T-helper 1 cell (primary cell): ENCODE measurements around the gene ELMO3.

Experiments used
- DNase-seq, 5 donors: peaks; one replicate each; pipeline ENCODE4 v3.0.0-alpha.2; 2012 to 2020
- total RNA-seq, 4 donors: gene quantifications; one replicate each; lab custom pipeline; 2026; lab: John Stamatoyannopoulos, UW

Gene ELMO3, protein sequence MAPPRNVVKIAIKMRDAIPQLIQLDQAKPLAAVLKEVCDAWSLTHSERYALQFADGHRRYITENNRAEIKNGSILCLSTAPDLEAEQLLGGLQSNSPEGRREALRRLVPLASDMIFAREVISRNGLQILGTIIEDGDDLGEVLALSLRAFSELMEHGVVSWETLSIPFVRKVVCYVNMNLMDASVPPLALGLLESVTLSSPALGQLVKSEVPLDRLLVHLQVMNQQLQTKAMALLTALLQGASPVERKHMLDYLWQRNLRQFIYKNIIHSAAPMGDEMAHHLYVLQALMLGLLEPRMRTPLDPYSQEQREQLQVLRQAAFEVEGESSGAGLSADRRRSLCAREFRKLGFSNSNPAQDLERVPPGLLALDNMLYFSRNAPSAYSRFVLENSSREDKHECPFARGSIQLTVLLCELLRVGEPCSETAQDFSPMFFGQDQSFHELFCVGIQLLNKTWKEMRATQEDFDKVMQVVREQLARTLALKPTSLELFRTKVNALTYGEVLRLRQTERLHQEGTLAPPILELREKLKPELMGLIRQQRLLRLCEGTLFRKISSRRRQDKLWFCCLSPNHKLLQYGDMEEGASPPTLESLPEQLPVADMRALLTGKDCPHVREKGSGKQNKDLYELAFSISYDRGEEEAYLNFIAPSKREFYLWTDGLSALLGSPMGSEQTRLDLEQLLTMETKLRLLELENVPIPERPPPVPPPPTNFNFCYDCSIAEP
- total RNA-seq, result 3.3 to 5.2 (median 4.8) reads per million in 4 donors

- DNase-seq, result no peak
Observed at GRCh38 chr16:67199011-67199807, at the start of gene ELMO3. Gene ELMO3, plus strand, starts transcription at chr16:67199131. Its CDS starts 196 bp downstream, at chr16:67199327.

DNA sequence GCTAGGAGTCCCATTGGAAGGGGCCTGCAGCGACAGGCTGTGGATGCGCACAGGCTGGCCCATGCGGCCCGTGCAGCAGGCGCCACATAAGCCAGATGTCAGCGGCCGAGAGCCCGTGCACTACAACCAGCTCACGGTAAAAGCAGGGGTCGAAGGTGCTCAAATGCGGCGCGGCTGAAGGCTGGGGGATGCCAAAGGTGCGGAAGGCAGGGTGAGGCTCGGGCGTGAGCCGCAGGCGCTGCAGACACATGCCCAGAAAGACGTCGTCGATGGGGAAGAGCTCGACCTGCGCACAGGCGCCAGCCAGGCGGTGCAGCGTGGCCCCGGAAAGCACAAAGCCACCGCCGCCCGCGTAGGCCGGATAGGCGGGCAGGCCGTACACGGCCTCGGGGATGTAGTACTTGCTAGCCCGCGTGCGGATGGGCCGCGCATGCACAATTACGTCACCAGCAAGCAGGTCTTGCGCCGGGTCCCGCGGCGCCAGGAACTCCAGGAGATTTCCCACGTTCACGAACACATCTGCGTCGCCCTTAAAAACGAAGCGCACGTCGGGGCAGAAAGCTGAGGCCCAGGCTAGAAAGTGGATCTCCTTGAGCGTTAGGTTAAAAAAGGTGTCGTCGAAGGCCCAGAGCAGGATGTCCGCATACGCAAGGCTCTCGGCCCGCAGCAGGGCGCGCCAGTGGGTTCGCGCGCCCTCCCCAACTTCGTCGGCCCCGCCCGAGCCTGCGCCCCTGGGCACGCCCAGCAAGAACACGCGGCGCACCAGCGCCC is 49.5 kb upstream of the ELMO3 start:
- no peak for DNase-seq

- peak in 2 of 5 donors; percentile 34 to 71 for DNase-seq
Observed at GRCh38 chr16:67150047-67150832, 48.7 kb upstream of the ELMO3 start.

- peak in 1 of 5 donors; percentile 70 for DNase-seq
Observed at GRCh38 chr16:67150833-67151396, 48.0 kb upstream of the ELMO3 start, which contains the start of gene B3GNT9. Gene B3GNT9, minus strand, starts transcription at chr16:67150998. Its CDS starts 513 bp downstream, at chr16:67150485.

- DNase-seq, result no peak
Observed at GRCh38 chr16:67151431-67152097, 47.4 kb upstream of the ELMO3 start.

DNA sequence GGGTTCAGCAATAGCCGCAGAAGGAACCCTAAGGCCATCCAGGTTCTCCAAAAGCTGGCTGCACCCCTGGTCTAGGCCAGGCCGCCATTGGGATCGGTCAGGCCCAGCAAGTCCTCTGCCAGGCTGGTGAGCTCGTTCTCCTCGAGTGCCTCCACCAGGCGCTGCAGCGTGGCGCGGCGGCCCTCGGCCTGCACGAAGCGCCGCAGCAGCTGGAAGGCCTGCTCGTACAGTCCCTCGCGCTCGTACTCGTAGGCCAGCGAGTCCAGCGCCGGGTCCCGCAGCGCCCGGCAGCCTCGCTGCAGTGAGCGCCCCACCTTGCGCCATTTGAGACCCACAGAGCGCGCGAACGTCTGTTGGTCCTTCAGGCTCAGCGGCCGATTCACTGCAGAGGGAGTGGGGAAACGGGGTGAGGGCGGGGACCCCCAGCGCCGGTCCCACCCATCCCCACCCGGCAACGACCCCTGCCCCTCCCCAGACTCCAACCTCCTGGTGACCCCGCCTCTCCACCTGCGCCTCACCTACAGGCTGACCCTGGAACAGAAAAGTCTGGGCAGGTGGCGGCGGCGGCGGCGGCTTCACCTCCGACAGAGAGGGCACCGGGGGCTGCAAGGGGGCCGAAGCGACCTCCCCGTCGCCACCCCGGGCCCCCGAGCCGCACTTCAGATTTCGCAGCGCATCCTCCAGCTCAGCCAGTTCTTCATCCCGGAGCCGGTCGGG is 44.2 kb upstream of the ELMO3 start:
- DNase-seq, result no peak

- DNase-seq, result peak; percentile 64 to 81 (median 68)
Observed at GRCh38 chr16:67155295-67156142, 43.4 kb upstream of the ELMO3 start.

DNA sequence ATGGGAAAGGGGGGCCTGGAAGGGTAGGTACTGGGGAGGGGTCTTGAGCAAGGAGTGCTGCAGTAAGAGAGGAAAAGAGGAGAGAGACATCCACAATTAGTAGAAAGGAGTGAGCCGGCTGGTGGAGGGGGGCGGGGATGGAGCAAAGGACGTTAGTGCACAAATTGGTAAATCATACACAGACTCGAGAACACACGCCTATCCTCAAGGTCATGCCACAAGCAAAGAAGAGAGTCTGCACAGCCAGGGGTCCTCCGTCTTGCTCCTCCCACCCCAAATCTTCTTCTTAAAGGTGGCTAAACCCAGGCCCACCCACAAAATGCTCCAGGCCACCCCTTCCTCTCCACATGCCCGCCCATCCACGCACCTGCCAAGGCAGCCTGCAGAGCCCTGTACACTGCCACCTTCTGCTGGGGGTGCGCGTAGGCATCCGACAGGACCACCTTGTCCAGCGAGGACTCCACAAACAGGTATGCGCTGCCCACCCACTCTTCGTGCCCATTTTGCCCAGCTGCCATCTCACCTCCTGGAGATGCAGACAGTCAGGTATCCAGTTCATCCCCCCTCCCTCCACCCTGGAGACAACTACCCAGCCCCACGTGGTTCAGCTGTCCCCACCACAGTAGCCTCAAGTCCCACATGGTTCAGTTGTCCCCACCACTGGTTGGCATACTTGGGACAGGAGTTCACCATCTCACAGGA is 42.6 kb upstream of the ELMO3 start:
- DNase-seq, result no peak

- no peak for DNase-seq
Observed at GRCh38 chr16:67157106-67157748, 41.7 kb upstream of the ELMO3 start.

GRCh38 chr16:67157892-67158635 is 40.9 kb upstream of the ELMO3 start:
- DNase-seq, result peak in 1 of 5 donors; percentile 68

DNA sequence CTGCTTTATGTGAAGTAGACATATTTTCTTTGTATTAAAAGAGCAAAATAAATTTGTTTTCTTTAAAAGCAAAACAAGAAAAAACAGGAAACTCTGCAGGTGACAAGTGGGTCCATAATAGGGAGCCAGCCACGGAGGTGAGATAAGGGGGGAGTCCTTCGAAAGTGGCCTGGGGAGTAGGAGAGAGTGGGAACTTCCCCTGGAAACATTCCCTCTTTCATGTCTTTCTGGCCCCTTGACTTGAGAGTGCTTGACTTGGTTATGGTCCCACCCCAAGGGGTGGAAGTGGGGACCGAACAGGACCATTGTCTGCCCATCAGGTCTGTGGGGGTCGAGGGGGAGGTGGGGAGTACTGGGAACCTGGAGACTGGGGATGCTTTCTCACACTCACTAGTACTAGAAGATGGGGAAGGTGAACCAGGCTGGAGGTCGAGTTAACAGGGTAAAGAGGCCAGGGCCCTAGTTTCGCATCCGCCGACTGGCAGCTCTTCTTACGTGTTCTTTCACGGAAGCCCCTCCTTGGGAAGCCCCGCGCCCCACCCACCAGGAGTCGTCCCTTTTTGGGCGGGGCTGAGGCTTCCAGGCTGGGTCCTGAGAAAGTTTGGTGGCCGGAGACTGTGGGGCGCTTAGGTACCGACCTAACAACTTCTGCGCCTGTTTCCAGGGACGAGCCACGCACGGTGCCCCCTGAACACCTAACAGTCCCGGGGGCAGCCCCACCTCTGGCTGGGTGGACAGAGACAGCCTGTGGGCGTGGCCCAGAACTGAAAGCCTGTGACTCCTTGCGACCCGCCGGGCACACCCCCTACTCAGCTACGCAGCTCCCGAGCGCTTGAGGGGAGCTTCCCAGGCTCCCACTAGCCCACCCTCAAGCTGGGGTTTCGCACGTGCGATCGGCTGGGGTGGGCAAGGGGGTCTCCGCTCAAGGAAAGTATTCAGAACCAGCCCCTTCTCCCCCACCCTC is 40.0 kb upstream of the ELMO3 start:
- peak; percentile 65 to 95 (median 76) for DNase-seq

DNA sequence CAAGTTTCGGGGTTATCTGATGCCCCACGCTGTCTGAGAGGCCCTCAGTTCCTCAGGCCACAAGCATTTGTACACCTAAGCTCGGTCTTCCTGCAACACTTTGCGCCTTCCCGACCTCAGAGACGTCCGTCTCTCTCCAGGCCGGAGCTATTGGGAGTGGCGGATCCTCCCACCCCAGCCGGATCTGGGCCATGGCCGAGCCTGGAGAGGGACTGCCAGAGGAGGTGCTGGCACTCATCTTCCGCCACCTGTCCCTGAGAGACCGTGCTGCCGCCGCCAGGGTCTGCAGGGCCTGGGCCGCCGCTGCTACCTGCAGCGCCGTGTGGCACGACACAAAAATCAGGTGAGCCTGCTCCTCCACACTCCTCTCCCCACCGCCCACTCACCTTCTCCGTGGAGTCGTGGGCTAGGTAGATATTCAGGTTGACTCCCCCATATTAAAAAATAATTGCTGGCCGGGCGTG is 37.3 kb upstream of the ELMO3 start:
- no peak for DNase-seq

DNA sequence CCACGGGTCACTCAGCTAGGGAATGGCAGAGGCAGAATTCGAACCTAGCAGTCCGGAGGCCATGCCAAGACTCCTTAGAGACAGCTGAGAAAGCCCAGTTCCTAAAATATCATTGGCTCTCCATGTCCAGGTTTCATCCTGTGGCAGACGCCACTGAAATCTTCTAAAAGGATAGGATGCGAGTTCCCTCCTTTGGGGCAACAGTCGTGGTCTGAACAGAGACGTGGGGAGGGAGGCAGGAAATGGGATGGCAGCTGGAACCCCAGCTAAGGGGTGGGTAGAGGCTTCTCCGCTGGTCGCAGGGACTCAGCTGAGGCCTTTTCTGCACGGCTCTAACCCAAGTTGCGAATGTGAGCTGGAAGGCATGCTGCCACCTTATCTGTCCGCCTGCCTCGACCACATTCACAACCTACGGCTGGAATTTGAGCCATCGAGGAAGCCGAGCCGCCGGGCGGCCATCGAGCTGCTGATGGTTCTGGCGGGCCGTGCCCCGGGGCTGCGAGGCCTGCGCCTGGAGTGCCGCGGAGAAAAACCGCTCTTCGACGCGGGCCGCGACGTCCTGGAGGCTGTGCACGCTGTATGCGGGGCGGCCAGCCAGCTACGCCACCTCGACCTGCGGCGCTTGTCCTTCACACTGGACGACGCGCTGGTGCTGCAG is 36.3 kb upstream of the ELMO3 start:
- no peak for DNase-seq

DNA sequence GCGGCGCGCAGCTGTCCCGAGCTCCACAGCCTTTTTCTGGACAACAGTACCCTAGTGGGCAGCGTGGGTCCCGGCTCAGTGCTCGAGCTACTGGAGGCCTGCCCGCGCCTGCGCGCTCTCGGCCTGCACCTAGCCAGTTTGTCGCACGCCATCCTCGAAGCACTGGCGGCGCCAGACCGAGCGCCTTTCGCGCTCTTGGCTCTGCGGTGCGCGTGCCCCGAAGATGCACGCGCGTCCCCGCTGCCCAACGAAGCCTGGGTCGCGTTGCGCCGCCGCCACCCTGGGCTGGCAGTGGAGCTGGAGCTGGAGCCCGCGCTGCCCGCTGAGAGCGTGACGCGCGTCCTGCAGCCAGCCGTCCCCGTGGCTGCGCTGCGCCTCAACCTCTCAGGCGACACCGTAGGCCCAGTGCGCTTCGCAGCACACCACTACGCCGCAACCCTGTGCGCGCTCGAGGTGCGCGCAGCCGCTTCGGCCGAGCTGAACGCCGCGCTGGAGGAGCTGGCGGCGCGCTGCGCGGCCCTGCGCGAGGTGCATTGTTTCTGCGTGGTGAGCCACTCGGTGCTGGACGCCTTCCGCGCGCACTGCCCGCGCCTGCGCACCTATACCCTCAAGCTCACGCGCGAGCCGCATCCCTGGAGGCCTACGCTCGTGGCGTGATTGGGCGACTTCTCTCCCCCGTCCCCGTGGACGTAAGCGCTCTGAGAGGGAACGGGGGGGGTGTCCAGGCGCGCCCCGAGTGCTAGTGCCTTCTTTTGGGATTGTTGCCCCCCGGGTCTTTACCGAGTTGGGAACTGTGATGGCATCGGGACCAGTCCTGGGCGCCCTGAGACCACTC is 35.5 kb upstream of the ELMO3 start:
- peak in 2 of 5 donors; percentile 38 to 93 for DNase-seq
